ENCODE results near the gene OR2T27. TPM values are rescaled to one million over a fixed set of nuclear protein-coding genes. Genes with fewer than 3 reads are reported as not detected.

Gene OR2T27
- total and polyA plus RNA-seq, 8 donors = not detected

GRCh38 chr1:248610301-248610700 is 45.0 kb downstream of the OR2T27 start:
- Histone ChIP-seq H3K4me3 (no peak overlapping the region), H3K36me3 (no peaks in the 10 kb centered on the region), H3K27ac (no peak overlapping the region), H3K27me3 (no peaks in the 10 kb centered on the region), H3K4me1 (no peaks in the 10 kb centered on the region), H3K9me3 (no peaks in the 10 kb centered on the region)
- TF ChIP-seq EP300 (IDR thresholded peaks at IDR 0.05) = no peak
- TF ChIP-seq POLR2A (IDR thresholded peaks at IDR 0.05) = no peak
- TF ChIP-seq CTCF (IDR thresholded peaks at IDR 0.05) = no peak
- no peak for TF ChIP-seq POLR2AphosphoS5 (IDR thresholded peaks at IDR 0.05)
- intact Hi-C loops (cut with DNase I; ENCODE audit: low total_unique reads) = no loop called here
- WGBS, 5 donors = 41 to 46% (median 42%) methylated on average over 3 of the region's 3 CpGs
- DNase-seq = no peak

Other genes starting within 250 kb of the OR2T27 start
- not detected for gene OR2T2, start 209.9 kb downstream of the OR2T27 start, total RNA-seq
- gene OR2T2, start 209.9 kb downstream of the OR2T27 start, polyA plus RNA-seq = not detected
- gene OR2T3, start 182.2 kb downstream of the OR2T27 start, total RNA-seq = not detected
- not detected for gene OR2T3, start 182.2 kb downstream of the OR2T27 start, polyA plus RNA-seq
- not detected for gene OR2T5, start 166.9 kb downstream of the OR2T27 start, total RNA-seq
- not detected for gene OR2T5, start 166.9 kb downstream of the OR2T27 start, polyA plus RNA-seq
- gene OR2G6, start 147.5 kb downstream of the OR2T27 start, total RNA-seq = not detected
- not detected for gene OR2G6, start 147.5 kb downstream of the OR2T27 start, polyA plus RNA-seq
- not detected for gene OR2T29, start 92.8 kb downstream of the OR2T27 start, total RNA-seq
- gene OR2T29, start 92.8 kb downstream of the OR2T27 start, polyA plus RNA-seq = not detected
- not detected for gene OR2T34, start 80.8 kb downstream of the OR2T27 start, total RNA-seq
- gene OR2T34, start 80.8 kb downstream of the OR2T27 start, polyA plus RNA-seq = not detected
- gene OR2T10, start 57.8 kb downstream of the OR2T27 start, total RNA-seq = not detected
- gene OR2T10, start 57.8 kb downstream of the OR2T27 start, polyA plus RNA-seq = not detected
- gene OR2T11, start 20.4 kb downstream of the OR2T27 start, total RNA-seq = not detected
- not detected for gene OR2T11, start 20.4 kb downstream of the OR2T27 start, polyA plus RNA-seq
- gene OR2T35, start 10.2 kb downstream of the OR2T27 start, total RNA-seq = not detected
- not detected for gene OR2T35, start 10.2 kb downstream of the OR2T27 start, polyA plus RNA-seq
- gene OR14I1, start 47.2 kb upstream of the OR2T27 start, total RNA-seq = not detected
- gene OR14I1, start 47.2 kb upstream of the OR2T27 start, polyA plus RNA-seq = not detected
- gene LYPD8, start 100.2 kb upstream of the OR2T27 start, total RNA-seq = 10 to 100 TPM in 1 of 5 donors, not detected in 4; 48.4 TPM
- gene LYPD8, start 100.2 kb upstream of the OR2T27 start, polyA plus RNA-seq = 1 to 10 TPM in 1 of 3 donors, not detected in 2; 1.1 TPM
- 10 to 100 TPM; 11.6 to 20.0 (median 14.9) TPM for gene SH3BP5L, start 170.4 kb upstream of the OR2T27 start, total RNA-seq
- gene SH3BP5L, start 170.4 kb upstream of the OR2T27 start, polyA plus RNA-seq = 10 to 100 TPM in 2 of 3 donors, 1 to 10 TPM in 1; 9.6 to 13.6 (median 10.6) TPM
- gene ZNF672, start 182.7 kb upstream of the OR2T27 start, total RNA-seq = 100 to 1,000 TPM in 1 of 5 donors, 10 to 100 TPM in 4; 17.1 to 142 (median 57.8) TPM
- gene ZNF672, start 182.7 kb upstream of the OR2T27 start, polyA plus RNA-seq = 10 to 100 TPM; 13.0 to 18.0 (median 17.1) TPM
- 100 to 1,000 TPM in 2 of 5 donors, 10 to 100 TPM in 2, 1 to 10 TPM in 1; 8.4 to 120 (median 87.5) TPM for gene ZNF692, start 203.6 kb upstream of the OR2T27 start, total RNA-seq
- gene ZNF692, start 203.6 kb upstream of the OR2T27 start, polyA plus RNA-seq = 10 to 100 TPM; 28.4 to 98.0 (median 44.9) TPM

Measured in stomach (tissue), 9 donors.